NCI-H2029 treated with DMSO at 0.1 percent for 48 hours (cell line): ENCODE measurements around the gene TTC1.
"Not testable (repeated sequence)": the region's sequence is repeated elsewhere in the genome, so short reads cannot be mapped to it uniquely, and the experiment has no call there.

ENCODE experiments used
- DNase-seq: peaks from one replicate; lab custom pipeline; 2025; lab: John Stamatoyannopoulos, UW

Gene TTC1, protein sequence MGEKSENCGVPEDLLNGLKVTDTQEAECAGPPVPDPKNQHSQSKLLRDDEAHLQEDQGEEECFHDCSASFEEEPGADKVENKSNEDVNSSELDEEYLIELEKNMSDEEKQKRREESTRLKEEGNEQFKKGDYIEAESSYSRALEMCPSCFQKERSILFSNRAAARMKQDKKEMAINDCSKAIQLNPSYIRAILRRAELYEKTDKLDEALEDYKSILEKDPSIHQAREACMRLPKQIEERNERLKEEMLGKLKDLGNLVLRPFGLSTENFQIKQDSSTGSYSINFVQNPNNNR

DNA sequence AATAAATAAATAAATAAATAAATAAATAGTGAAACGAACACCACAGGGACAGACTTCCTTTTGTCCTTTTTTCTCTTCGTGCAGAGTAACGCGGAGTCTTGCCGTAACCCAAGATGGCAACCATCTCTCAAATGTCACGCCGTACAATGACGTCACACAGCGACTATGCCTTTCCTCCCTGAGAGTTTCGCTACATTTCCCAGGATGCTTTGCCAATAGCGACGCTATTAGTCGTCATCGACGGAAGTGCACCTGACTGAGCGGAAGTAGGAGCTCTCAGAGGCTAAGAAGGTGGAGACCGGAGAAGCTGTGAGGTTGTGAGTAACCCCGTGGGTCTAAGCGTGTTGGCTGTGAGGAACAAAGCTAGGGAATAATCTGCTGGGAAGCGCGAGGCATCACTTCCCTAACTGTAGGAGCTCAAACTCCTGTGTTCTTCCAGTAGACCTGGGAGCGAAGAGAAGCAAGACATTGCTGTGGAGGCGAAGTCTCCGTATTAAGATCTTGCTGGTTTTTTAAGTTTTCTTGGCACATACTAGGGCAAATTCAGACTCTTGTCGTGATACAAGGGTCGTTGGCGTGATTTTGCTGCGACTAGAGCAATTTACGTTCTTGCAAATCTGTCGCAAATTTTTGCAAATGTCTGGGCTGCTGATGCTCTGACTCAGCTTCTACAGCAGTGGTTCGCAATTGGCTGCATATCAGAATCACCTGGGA lies at the start of gene TTC1:
TSS of gene TTC1 (plus strand) at position 263 of the 714 bp plus-strand sequence. CDS start 1,390 bp downstream, outside the sequence.
- DNase-seq: peak; percentile 97

DNA sequence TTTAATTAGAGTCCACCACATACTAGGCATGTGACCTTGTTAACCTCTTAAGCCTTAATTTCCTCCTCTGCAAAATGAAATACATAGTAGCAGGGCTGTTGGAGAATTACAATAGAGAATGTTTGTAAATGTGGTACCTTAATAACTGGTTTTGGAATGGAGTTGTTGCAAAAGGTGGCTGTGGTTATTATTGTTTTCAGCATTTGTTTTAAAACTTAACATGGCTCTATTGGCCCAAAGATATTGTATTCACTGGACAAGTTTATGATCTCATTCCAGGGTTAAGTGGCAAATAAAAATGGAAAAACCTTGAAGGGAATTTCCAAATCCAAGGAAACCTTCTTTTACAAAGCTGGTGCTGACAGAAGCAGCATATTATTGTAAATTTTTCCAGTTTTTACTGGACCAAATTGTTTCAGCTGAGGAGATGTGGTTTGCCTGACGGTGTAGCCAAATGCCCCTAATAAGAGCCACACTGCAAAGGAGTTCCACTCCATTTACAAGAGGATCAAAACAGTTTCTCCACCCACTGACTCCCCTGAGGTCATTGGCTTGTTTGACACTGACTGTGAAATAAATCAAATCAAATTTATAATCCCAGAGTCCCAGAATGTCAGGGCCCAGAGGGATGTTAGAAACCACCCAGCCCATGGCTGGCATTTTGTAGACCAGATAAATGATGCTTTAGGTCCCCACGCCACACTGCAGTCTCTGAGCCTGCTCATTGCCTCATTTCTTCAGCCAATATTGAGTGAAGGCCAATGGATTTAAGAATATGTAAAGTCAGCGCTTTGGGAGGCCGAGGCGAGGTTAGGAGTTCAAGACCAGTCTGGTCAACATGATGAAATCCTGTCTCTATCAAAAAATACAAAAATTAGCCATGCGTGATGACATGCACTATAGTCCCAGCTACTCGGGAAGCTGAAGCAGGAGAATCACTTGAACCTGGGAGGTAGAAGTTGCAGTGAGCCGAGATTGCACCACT lies 47.5 kb upstream of the TTC1 start:
- DNase-seq: no peak

DNA sequence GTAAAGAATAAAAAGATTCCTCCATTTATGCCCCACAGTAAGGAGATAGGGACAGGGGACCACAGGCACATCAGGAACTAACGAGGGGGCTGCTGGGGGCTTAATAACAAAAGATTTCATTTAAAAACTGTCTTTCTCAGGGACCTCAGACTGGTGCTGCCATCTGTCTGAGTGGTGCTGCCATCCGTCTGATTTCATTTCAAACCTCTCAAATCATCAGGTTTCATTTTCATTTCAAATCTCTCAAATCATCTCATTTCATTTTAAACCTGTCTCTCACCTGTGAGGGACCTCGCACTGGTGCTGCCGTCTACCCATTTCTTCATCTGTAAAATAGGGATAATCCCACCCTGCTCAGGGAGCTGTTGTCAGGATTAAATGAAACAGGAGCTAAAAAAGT lies 46.7 kb upstream of the TTC1 start:
- DNase-seq: no peak

DNA sequence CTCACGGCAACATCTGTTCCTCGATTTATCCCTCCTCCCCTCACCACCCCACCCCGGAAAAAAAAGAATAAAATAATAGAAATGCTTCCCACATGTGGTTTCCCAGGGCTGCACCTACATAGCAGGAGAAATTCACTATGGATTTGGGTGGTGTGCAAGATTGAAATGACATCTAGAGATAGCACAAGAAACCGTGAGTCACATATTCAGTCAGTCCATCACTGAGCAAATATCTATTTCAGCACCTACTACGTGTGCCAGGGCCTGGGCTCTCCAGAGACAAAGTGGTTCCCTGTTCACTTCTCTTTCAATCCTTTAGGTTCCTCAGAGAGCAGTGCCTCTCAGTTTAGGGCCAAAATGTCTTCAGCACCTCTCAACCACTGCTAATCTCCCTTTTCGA lies 45.0 kb upstream of the TTC1 start:
- no peak for DNase-seq

DNA sequence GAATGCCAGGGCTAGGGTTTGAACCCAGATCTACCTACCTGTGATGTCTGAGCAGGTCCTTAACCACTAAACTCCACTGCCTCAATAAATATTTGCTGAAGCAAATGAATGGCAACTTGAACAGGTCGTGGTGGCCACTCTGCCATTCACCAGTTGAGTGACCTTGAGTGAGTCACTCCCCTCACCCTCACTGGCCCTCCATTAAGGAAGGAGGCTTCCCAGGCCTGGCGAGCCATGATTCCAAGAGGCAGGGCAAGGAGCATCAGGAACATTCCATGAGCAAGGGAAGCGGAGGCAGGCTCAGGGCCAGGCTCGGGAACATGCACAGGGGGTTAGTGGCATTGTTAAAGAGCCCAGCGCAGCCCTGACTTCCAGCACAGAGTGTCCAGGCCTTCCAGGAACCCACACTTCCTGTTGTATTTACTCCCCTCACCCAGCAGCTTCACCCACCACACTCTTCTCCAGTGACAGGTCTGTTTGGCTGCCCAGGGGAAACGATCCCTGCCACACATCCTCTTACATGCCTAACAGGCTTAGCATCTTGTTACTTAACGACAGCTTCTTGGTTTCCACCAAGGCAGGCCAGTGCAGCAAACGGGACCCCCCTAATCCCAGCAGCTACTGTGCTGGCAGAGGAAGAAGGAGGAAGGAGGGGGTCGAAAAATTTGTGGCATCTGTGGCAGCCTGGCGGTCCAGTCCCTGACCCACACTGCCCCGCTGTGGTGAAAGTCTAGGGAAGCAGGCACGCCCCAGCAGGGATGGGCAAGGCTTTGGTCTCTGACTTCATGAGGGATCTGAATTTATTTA lies 43.7 kb upstream of the TTC1 start:
- no peak for DNase-seq

DNA sequence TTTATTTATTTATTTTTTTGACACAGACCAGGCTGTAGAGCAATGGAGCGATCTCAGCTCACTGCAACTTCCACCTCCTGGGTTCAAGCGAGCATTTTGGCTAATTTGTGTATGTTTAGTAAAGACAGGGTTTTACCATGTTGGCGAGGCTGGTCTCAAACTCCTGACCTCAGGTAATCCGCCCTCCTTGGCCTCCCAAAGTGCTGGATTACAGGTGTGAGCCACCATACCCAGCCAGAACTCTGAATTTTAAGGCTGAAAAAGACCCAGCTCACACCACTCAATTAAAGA lies 43.2 kb upstream of the TTC1 start:
- not testable (repeated sequence) for DNase-seq

DNA sequence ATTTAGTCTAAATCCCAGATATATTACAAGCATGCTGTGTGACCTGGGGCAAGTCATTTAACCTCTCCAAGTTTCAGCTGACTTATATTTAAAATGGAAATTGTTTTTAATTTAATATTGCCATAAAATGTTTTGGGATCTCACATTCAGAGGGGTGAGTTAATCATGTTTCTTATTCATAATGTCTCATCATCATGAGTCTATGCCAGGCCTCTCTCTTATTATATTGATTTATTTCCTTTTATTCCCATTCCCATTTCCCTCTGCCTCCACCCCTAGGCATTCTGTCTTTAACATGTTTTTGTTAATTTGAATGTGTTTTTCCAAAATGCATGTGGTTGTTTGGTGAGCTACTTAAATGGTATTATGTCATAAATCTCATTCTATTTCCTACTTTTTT lies 39.0 kb upstream of the TTC1 start:
- DNase-seq: no peak

DNA sequence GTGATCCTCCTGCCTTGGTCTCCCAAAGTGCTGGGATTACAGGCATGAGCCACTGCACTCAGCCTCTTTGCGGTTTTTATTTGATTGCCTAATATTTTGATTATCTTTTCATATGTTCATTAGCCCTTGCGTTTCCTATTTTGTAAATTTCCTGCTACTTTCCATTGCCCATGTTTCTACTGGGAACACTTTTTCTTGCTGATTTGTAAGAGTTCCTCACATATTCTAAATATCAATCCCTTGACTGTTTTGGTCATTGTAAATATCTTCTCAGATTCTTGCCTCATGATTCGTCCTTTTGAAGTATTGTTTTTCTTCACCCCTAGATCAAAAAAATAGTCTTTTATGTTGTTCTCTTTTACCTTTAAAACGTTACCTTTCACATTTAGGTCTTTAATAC lies 37.9 kb upstream of the TTC1 start:
- DNase-seq: no peak

DNA sequence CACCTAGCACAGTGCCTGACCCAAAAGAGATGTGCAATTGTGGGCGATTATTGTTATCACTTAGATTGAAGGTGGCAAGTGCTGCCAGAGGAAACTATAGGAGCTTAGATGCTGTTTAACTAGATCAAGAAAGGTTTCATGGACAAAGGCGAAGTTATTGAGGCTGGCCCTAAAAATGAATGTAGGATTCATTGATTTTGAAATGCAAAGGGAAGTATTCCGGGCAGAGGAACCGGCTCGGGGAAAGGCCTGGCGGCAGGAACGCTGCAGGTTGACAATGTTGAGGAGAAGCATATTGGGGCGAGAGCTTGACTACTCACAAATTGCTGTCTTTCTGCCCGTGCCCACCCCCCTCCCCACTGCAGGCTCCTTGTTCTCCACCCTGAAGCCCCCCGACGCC lies 37.4 kb upstream of the TTC1 start:
- DNase-seq: no peak

DNA sequence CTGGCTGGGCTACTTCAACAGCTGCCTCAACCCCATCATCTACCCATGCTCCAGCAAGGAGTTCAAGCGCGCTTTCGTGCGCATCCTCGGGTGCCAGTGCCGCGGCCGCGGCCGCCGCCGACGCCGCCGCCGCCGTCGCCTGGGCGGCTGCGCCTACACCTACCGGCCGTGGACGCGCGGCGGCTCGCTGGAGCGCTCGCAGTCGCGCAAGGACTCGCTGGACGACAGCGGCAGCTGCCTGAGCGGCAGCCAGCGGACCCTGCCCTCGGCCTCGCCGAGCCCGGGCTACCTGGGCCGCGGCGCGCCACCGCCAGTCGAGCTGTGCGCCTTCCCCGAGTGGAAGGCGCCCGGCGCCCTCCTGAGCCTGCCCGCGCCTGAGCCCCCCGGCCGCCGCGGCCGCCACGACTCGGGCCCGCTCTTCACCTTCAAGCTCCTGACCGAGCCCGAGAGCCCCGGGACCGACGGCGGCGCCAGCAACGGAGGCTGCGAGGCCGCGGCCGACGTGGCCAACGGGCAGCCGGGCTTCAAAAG lies 36.9 kb upstream of the TTC1 start:
- no peak for DNase-seq

DNA sequence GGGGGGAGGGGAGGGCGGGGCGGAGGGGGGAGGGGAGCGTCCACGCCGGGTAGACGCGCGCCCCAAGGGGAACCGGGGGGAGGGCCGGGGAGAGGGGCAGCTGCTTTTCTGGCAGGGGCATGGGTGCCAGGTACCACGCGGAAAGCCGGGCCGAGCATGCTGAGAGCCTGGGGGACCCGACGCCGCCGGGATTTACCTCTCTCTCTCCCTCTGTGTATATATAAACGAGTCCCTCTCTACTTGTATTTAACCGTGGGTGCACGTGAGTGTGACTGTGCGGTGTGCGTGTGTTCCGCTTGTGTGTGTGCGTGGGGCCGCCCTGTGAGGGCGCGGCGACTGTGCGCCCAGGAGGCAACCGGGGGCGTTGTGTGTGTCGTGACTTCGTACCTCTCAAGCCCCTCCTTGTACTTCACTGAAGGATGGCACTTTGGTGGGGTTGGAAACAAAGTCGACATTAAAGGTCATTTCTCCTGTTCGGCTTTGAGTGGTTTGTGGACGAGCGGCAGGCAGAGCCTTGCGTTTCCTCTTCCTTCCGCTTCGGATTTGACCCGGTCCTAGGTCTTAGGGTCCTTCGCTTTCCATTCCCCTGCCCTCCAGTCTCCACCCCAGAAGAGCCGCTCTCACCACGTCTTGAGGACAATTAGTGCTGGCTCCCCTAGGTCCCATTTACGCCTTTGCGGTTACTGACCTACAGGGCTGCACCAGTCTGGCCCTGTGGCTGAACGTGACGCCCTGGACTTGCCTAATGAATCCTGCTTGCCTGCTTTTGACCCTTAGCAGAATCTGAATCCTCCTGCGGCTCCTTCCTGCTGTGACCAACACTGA lies 36.2 kb upstream of the TTC1 start:
- no peak for DNase-seq

DNA sequence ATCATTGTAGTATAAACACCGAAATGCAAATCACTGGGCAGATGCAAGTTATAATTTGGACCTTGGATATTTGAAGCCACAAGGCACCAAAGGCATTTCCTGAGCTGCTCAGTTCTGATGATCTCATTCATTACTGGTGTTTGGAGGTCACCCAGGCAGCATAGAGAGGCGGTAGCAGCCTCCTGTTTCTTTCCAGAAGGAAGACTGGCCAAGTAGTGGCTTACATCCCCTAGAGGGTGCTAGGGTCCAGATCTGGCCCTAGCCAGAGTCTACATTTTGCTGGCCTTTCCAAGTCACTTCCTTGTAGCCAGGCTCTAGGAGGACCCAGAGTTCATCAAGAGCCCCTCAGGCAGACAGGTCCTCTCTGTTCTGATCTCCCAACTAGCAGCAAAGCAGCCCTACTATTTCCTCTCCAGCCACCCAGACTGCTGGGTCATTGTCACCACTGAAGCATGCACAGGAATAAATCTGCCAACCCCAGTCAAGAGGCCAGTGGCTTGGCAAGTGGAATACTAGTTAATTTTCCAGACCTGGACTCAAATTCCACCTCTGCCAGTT lies 33.4 kb upstream of the TTC1 start:
- DNase-seq: no peak

DNA sequence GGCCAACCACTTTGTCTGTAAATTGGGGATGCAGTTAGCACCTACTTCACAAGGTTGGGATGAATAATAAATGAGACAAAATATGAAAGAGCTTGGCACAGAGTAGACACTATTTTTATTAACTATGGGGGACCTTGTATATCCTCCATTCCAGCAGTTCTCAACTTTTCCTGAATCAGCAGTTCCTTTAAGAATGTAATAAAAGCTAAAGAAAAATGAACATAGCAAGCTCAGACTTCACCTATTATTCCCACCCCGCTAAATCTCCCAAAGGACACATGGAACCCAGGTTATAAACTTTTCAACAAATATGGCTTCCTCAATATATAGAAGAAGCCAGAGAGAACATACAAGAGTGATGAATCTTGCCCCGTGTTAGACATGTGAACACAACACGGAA lies 32.0 kb upstream of the TTC1 start:
- no peak for DNase-seq

DNA sequence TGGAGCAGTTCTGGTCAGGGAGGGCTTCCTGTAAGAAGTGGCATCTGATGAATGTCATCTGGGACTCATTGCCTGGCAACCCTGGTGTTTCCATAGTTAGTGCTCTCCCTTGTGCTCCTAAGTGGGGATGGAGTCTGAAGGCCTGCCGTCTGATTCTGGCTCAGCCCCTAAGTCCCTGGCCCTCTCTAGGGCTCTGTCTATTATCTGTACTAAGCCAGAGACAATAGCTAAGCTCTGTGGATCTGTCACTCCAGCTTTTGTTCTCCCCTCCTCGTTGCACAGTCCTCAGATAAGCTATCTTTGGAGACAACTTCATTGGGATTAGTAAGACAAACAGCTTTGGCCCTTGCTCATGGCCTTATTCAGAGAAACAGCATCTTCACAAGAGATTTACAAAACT lies 30.6 kb upstream of the TTC1 start:
- DNase-seq: no peak

DNA sequence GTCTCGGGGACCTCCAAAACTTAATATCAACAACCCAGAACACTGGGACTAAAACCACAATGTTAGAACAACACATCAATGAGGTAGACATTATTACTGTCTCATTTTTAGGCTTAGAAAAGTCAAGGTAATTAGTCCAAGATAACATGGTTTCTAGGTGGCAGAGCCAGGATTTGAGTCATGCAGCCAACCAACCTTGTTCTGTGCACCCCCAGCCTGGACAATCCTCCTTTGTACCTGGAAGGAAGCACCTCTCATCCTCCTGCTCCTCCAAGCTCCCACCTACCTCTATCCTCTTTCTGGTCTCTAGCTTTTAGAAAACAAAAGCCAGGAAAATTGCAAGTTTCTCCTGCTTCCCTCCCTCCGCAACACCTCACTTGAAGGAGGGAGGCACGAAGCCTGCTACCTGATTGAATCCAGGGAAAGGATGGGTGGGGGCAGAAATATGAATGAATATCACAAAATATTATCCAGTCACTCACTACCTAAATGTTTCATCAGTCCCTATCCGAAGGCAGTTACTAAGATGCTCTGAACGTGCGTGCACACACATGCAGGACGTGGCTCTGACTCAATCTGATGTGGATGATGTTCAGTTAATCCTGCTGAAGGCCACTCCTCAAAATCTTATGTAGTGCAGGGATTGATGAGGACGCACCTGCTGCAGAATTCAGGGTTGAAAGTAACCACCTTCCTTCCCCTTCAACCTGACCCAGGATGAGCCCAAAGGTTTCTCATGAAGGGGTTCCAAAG lies 26.3 kb upstream of the TTC1 start:
- no peak for DNase-seq

DNA sequence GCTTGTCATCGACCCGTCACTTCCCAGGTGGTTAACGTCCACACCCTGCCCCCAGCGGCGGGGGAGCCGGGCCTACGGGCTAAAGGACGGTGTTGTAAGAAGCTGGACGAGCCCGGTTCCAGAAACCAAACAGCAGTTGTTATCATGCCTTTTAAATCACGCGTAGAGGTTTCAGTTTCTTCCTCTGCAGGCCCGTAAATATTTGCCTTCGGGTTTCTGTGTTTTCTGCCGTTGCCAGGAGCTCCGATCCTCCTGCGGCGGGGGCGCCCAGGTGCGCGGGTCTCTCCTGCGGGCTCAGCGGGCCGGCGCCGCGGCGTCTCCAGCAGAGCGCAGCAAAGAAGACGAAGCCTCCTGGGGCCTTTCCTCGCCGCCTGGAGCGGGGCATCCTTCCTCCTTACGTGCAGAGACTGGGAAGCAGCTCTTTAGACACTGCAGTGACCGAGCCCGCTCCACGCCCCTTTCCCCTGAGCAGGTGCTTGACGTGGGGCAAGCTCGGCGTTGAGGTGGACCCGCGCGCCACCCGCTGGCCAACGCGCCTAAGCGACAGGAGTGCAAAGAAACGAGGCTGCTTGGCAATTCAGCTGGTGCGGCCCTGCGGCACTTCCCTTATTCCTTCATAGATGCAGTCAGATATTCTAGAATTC lies 21.8 kb upstream of the TTC1 start:
- peak; percentile 71 for DNase-seq

DNA sequence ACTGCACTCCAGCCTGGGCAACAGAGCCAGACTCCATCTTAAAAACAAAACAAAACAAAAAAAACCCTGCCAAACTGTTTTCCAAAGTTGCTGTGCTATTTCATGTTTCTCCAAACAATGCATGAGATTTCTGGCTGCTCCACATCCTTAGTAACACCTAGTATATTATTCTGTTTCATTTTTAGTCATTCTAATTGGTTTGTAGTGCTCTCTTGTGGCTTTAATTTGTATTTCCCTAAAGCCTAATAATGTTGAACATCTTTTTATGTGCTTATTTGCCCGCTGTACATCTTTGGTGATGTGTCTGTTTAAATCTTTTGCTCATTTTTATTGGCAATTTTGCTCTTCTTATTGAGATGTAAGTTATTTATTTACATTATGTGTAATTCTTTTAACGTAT lies 18.4 kb upstream of the TTC1 start:
- no peak for DNase-seq

DNA sequence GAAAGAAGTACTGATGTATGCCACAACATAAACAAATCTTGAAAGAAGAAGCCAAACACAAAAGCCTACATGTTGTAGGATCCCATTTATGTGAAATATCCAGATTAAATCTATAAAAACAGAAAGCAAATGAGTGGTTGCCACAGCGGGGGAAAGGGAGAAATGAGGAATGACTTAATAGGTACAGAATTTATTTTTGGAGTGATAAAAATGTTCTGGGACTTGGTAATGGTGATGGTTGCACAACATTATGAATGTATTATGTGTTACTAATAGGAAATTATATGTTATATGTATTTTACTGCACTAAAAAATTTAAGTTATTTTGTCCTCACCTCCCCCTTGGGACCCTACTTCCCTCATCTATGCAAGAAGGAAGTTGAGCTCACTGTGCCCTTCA lies 16.4 kb upstream of the TTC1 start:
- DNase-seq: no peak

DNA sequence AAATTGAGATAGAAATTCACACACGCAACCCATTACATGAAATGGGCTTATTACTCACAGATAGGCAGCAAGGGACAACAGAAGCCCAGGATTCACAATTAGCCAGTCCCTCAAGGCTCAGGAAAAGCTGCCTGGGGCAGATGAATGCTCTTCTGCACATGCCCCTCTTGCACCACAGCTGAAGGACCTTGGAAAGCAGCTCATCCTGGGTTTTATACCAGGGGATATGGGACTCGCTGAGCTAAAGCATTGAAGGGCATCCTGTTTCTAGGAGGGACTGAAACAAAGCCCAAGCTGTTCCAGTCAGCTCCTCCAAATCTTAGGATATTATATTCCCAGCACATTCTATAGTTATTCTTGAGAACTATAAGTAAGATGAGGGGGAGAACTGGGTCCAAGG lies 15.7 kb upstream of the TTC1 start:
- no peak for DNase-seq
